Jurkat, Clone E6-1 (cell line): ENCODE results near the gene ZNF398.
A peak's percentile ranks its signal among the peaks of the same experiment; 100 is the strongest.

ENCODE experiments used
- DNase-seq: peaks from one replicate; pipeline ENCODE4 v3.0.0-alpha.2; 2011; ENCODE audit warnings: low read depth, low spot score
- H3K4me3 ChIP-seq: 2 replicates; pipeline ENCODE4 v1.5.1; 2011; ENCODE audit warnings: mild to moderate bottlenecking, low read length, control low read depth, moderate library complexity

ZNF398 gene

GRCh38 chr7:149145031-149145845 lies 2.0 kb upstream of the ZNF398 start:
- no peak for DNase-seq
- no peak overlapping the region for H3K4me3 ChIP-seq

- peak overlapping the region; percentile 79 for H3K4me3 ChIP-seq
- no peak for DNase-seq
These were observed 750 bp downstream of the ZNF398 start for GRCh38 chr7:149147752-149148653.

DNA sequence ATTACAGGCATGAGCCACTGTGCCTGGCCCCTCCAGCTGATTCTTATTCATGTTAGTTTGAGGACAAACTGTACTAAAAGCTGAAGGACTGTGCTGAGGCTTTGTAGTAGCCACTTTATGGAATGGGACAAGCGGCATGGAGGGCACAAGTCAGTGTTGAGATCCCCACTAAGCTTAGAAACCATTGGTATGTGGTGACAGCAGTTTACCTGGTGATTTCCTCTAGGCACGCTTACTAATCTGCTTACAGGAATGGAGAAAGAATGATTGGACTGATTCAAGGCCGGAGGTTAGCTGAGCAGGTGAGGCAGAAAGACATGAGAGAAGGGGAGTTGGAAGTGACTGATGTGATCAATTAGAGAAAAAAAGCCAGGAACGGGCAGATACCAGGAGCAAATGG lies 3.7 kb downstream of the ZNF398 start:
- no peak overlapping the region for H3K4me3 ChIP-seq
- DNase-seq, result no peak

- H3K4me3 ChIP-seq, result no peak overlapping the region
- DNase-seq, result no peak
These were observed 6.1 kb downstream of the ZNF398 start for GRCh38 chr7:149153346-149153745.

GRCh38 chr7:149154056-149154455 lies 6.8 kb downstream of the ZNF398 start:
- H3K4me3 ChIP-seq, result no peak overlapping the region
- DNase-seq, result no peak

DNA sequence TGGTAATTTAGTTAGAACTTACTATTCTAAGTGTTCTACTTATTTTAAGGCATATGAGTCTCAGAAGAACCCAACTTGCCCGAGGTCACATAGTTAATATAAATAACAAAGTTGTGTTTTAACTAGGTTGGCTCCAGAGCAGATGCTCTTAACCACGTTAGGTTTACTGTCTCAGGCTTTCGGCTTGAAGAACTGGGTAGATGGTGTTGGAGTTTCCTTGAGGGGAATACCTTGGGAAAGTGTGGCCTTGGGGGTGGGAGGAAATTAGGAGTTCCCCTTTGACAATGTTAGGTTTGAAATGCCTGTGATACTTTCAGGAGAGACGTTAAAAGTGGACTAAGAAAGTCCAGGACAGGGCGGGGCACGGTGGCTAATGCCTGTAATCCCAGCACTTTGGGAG lies 9.6 kb downstream of the ZNF398 start:
- DNase-seq, result no peak
- no peak overlapping the region for H3K4me3 ChIP-seq

GRCh38 chr7:149161241-149161848 lies 14.1 kb downstream of the ZNF398 start:
- no peak overlapping the region for H3K4me3 ChIP-seq
- no peak for DNase-seq

DNA sequence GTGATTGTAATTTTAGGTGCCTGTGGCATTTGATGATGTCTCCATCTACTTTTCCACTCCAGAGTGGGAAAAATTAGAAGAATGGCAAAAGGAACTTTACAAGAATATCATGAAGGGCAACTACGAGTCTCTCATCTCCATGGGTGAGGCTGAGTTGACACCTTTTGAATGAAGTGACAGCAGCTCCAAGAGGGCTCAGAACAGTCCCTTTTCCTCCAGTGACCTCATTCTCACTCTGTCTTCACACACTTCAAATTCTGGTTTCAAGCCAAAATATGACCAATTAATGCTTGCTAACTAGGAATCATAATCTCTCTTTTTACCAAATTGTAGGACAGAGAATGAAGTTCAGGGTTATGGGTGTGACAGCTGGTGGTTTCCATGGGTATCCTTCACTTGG lies 18.9 kb downstream of the ZNF398 start:
- DNase-seq, result no peak
- H3K4me3 ChIP-seq, result no peak overlapping the region

DNA sequence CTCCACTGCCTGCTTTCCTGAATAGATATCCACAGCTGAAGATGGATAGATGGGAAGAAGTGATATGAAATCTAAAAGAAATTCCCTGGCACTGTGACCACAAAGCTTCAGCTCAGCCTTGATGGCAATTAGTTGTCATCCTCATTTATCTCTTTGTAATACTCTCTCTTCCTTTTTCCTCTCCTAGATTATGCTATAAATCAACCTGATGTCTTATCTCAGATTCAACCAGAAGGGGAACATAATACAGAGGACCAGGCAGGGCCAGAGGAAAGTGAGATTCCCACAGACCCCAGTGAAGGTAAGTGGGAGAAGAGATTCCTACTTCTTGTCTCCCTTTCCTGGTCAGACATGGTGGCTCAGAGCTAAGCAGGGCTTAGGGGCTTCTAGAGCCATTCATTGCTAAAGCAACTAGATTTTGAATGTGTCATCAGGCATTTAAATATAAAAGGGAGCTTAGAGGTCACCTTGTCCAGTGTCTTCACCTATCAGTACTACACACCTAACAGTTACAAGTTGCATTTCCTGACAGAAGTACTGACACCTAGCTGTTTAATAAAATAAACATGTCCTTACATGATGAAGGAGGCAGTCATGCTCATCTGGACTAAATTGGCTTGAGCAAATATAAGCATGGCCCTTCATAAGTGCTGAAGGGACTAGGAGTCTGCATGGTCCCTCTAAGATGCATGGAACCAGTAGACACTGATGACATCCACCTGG lies 19.5 kb downstream of the ZNF398 start:
- no peak overlapping the region for H3K4me3 ChIP-seq
- no peak for DNase-seq

- H3K4me3 ChIP-seq, result no peak overlapping the region
- no peak for DNase-seq
These were observed 24.8 kb downstream of the ZNF398 start for GRCh38 chr7:149171892-149172533.

GRCh38 chr7:149172534-149172920 lies 25.3 kb downstream of the ZNF398 start:
- no peak for DNase-seq
- no peak overlapping the region for H3K4me3 ChIP-seq

GRCh38 chr7:149175150-149175549 lies 27.9 kb downstream of the ZNF398 start:
- DNase-seq, result no peak

GRCh38 chr7:149179241-149179640 lies 32.0 kb downstream of the ZNF398 start:
- DNase-seq, result no peak
- H3K4me3 ChIP-seq, result no peak overlapping the region

More at GRCh38 chr7:149175150-149175549, 27.9 kb downstream of the ZNF398 start:
- no peak overlapping the region for H3K4me3 ChIP-seq

DNA sequence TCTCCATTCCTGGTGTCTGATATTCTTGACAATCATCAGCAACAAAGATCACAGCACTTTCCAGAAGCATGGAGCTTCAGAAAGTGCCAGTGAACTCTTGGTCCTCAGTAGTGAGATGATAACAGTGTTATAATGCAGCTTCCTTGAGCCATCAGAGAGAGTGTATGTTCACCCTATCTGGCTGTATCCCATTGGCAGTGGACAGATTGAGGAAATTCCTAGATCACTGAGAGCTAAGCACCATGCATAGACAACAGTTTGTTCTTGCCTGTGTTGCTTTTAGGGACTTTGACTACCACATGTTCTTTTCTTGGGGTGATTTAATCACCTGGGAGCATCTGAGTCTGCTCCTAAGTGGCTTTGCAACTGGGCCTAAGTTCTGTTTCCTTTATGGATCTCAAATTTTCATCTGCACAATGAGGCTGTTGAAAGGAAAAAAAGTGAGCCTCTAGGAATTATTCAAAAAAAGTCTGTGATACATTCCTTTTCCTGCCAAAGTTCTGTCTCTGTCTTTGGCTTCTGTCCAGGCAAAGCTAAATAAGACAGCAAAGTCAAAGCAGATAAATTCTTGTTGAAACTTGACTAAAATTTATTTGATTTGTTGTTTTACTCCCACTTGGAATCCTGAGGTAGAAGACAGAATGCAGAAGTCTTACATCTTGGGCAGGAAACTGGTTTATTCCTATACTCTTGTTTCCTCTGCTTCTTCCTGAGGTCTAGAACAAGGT lies 33.6 kb downstream of the ZNF398 start:
- H3K4me3 ChIP-seq, result no peak overlapping the region
- no peak for DNase-seq

- H3K4me3 ChIP-seq, result no peak overlapping the region
- DNase-seq, result no peak
These were observed 34.2 kb downstream of the ZNF398 start for GRCh38 chr7:149181450-149181790.

- no peak overlapping the region for H3K4me3 ChIP-seq
- no peak for DNase-seq
These were observed 37.0 kb downstream of the ZNF398 start for GRCh38 chr7:149184274-149184673.

GRCh38 chr7:149188213-149188612 lies 41.0 kb downstream of the ZNF398 start:
- DNase-seq, result no peak
- no peak overlapping the region for H3K4me3 ChIP-seq

DNA sequence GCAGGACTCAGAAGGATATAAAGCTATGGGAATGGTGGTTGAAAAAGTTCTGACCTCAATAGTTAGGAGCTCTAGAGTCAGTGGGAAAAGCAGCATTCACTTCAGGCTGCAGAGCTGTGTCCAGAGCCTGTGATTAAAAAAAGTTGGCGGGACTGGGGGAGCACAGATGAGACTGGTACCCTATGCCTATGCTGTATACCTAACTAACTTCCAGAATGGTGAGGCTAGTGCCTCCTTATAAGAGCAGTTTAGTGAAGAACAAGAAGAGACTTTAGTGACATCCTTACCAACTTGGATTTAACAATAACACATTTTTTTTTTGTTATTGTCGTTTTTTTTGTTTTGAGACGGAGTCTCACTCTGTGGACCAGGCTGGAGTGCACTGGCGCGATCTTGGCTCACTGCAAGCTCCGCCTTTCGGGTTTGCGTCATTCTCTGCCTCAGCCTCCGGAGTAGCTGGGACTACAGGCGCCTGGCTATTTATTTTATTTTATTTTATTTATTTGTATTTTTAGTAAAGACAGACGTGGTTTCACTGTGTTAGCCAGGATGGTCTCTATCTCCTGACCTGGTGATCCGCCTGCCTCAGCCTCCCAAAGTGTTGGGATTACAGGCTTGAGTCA lies 41.5 kb downstream of the ZNF398 start:
- no peak overlapping the region for H3K4me3 ChIP-seq
- DNase-seq, result no peak
